ENCODE data around the gene KMT2D.

DNA sequence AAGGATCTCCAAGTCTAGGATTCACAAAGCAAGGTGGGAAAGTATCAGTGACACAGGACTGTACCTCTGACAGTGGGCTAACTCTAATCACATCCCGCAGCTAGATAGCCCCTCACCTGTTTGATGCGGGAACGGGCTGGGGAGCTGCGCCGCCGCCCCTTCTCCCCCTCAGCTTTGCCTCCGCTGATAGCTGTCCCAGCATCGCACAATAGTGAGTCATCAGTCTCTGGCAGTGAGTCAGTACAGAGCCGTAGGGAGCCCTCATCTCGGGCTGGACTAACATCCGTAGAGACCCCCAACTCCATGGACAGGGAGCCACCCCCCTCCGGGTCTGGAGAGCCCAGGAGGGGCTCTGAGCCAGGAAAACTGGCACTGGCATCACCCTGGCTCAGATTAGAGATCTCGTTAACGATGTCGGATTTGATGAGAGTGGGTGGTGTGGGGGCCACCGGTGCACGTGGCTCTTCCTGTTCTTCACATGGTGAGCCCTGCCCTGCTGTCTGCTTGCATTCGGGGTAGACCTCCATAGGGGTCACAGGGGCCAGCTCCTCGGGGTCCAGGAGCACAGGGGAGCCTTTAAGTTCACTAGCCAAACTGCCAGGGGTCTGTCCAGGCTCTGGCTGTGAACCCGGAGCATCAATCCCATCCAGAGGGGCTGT, 10.9 kb downstream of the KMT2D start:
- TF ChIP-seq, protein P1, sequence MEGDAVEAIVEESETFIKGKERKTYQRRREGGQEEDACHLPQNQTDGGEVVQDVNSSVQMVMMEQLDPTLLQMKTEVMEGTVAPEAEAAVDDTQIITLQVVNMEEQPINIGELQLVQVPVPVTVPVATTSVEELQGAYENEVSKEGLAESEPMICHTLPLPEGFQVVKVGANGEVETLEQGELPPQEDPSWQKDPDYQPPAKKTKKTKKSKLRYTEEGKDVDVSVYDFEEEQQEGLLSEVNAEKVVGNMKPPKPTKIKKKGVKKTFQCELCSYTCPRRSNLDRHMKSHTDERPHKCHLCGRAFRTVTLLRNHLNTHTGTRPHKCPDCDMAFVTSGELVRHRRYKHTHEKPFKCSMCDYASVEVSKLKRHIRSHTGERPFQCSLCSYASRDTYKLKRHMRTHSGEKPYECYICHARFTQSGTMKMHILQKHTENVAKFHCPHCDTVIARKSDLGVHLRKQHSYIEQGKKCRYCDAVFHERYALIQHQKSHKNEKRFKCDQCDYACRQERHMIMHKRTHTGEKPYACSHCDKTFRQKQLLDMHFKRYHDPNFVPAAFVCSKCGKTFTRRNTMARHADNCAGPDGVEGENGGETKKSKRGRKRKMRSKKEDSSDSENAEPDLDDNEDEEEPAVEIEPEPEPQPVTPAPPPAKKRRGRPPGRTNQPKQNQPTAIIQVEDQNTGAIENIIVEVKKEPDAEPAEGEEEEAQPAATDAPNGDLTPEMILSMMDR (conservative IDR thresholded peaks at IDR 0.05; ENCODE audit: low read length), result no peak
- TF ChIP-seq EZH2phosphoT487 (IDR thresholded peaks at IDR 0.05; ENCODE audit: borderline replicate concordance, low read depth, low read length), result no peak
